GM21528 (cell line): ENCODE measurements around the gene CBFA2T3.

Experiments used
- ATAC-seq: cut with Tn5 transposase; IDR thresholded peaks from one replicate; pipeline ENCODE4 v1.9.1; 2021; ENCODE audit warnings: mild to moderate bottlenecking, moderate library complexity; ENCODE audit not compliant: unreplicated experiment, low FRiP score

Gene CBFA2T3

DNA sequence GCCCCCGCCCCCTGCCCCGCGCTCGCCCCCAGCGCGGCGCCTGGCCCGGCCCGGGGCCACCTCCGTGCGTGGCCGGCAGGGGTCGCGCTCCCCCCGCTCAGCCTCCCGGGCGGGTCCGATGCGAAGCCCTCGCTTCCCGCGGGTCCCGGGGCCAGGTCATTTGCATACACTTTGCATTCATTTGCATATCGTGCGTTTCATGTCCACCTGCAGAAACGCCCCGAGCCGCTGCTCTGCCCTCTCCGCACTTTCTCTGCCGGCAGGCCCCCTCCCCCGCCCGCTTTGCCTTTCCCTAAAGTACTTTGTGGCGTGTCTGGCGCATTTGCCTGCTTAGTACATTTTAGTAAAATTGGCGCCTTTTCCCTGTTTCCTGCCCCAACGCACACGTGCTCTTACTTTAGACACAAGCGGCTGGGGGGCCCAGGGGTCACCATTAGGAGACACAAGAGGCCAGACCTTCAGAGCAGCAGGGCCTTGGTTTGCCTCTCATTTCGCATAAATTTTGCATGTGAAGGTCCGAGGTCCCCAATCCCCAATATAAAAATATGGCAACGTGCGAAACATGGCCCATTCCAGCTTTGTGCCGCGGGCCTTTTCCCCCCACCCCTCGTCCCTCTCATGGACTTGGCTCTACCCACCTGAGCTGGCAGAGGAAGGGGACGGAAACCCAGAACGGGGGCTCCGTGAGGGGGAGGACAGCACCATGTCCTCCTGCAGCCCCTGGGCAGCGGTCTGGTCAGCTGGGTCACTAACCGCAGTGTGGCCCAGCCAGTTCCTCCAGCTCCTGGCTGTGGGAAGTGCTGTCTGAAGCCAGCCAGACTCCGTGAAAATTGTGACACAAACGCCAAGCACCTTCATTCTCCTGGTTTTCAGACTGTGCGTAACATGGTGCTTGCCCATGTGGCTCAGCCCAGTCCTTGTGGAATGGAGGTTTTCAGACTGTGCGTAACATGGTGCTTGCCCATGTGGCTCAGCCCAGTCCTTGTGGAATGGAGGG, 34.8 kb downstream of the CBFA2T3 start:
- peak; percentile 51 for ATAC-seq

- ATAC-seq = no peak
Measured at GRCh38 chr16:88940862-88941817, 35.9 kb downstream of the CBFA2T3 start.

DNA sequence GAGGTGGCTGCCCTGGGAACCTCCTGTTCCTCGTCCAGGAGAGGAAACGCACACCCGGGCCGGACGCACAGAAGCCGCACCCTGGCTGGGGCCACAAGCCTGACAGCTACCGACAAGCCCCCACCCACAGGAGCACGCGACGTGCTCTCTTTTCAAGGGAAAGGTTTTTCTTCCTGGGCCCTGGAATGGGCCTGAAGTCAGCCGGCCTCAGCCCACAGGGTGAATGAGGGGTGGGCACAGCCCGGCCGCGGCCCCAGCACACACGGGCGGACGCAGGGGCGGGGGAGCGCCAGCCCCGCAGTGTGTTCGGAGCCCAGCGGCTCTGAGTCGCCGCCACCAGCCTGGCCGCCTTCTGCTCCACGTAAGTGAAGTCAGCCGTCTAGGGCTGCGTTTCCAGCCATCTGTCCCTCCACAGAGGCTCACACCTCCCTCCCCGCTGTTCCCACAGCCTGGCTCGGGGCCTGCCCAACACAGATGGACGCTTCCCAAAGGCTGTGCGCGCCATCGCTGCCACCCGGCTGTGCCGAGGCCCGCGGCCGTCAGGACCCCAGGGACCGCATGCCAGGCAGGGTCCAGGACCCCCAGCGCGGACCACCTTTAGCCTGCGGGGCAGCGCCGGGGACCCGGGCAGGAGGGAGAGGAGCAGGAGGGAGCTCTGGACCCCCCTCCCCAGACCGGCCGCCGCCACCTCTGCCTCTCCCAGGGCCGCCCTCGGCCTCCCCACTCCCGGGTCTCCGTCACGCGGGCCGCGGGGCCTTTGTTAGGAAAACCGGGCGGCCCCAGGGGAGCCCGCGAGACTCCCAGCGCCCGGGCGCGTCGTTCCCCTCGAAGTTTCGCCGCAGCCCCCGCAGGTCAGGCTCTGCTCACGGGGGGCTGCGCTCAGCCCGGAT, 36.8 kb downstream of the CBFA2T3 start:
- no peak for ATAC-seq

DNA sequence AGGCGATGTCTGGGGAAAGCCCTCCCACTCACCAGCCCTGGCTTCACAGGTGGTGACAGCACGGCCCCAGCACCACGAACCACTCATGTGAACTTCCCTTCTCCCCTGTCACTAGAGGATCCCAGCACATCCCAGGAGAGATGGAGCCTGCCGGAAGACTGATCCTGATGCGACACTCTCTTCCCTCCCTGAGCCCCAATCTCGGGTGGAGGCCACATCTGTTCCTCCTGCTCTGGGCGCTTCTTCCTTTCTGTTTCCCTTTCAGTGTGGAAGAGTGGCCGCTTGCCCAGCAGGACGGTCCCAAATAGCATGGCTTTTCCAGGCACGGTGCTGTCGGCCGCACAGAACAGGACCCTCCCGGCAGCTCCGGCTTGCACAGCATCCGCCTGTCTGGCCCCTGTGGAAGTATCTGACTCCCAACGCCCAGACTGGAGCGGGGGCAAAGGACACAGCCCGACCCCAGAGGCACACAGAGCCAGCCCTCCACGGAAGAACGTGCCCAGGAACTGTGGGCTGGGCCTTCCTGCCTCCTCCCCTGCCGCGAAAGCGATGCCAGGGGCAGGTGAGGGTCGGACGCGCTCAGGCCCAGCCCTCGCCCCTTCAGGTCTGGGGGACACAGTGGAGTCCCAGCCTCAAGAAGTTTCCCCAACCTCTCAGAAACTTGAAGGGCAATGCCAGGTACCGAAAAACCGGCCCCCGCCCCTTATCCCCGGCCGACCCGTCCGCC, 37.6 kb downstream of the CBFA2T3 start:
- no peak for ATAC-seq

DNA sequence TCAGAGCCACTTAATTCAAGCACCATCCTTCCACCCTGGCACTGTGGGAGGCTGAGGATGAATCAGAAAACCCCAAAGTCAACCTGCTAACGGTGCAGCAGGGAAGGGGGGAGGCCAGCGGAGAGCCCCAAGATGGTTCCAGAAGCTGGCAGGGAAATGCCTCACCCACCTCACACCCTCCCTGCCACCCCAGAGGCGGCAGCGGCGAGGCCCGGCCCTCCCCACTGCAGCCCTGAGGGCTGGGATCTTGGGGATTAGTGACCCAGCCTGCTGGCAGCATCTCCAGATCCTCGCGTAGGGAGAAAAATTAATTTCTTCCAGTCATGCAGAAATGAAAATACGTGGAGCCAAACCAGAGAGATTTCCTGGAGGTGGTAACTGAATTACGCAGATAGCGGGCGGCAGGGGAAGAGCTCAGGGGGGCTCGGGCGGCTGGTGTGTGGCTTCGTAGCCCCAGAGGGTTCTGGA, 38.2 kb downstream of the CBFA2T3 start:
- no peak for ATAC-seq

GRCh38 chr16:88938119-88938776, 38.8 kb downstream of the CBFA2T3 start:
- no peak for ATAC-seq

DNA sequence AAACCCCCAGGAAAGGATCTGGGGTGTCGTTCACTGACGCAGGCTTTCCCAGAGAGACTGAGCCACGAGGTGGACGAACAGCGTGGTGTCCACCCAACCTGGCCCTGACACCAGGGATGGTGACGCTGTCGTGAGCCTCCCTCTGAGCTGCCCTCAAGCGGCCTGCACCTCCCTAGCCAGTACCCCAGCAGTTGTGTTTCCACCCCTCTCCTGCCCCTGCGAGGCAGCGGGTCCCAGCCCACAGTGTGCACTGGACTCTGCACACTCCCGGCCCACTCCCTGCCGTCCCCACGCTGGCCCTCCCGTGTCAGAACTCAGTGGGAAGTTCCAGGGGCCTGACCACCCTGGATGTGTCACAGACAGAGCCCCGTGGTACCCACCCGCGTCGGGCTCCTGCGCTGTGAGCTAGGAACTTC, 39.8 kb downstream of the CBFA2T3 start:
- no peak for ATAC-seq

- ATAC-seq = no peak
Measured at GRCh38 chr16:88936556-88937205, 40.3 kb downstream of the CBFA2T3 start.

DNA sequence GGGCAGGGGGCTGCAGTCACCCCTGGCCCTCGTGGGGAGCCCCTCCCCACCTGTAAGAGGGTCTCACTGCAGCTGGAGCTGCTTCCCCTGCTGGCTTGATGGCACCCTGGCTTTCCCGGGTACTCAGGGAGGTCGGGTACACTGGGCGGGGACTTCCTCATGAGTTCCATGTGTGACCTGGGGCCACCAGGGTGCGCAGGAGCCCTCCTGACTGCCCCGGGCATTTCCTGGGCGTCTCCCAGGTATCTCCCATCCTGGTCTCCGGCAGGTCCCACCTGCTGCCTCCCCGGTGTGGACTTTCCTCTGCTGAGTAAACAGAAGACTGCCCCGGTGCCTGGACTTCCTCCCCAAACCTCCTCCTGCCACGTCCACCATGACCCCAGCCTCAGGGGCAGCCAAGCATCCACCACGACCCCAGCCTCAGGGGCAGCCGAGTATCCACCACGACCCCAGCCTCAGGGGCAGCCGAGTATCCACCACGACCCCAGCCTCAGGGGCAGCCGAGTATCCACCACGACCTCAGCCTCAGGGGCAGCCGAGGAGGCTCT, 40.9 kb downstream of the CBFA2T3 start:
- no peak for ATAC-seq

- no peak for ATAC-seq
Measured at GRCh38 chr16:88934066-88934667, 42.8 kb downstream of the CBFA2T3 start.

GRCh38 chr16:88932929-88933328, 44.1 kb downstream of the CBFA2T3 start:
- ATAC-seq = no peak

- no peak for ATAC-seq
Measured at GRCh38 chr16:88931936-88932335, 45.1 kb downstream of the CBFA2T3 start.

GRCh38 chr16:88931373-88931900, 45.6 kb downstream of the CBFA2T3 start:
- no peak for ATAC-seq

- ATAC-seq = no peak
Measured at GRCh38 chr16:88930716-88931115, 46.3 kb downstream of the CBFA2T3 start.

GRCh38 chr16:88929091-88929445, 47.9 kb downstream of the CBFA2T3 start:
- ATAC-seq = no peak

GRCh38 chr16:88928405-88929090, 48.5 kb downstream of the CBFA2T3 start:
- ATAC-seq = no peak

- no peak for ATAC-seq
Measured at GRCh38 chr16:88927661-88928060, 49.3 kb downstream of the CBFA2T3 start.
